MM.1S (cell line): ENCODE measurements around the gene NTN1.

ENCODE experiments used
- DNase-seq: peaks from one replicate; pipeline ENCODE4 v3.0.0-alpha.2; 2015
- H2AFZ ChIP-seq: fragments of 300-600 bp; sonication (generic); 2 replicates; pipeline ENCODE4 v1.6.0; 2016; ENCODE audit warnings: antibody characterized with exemption, low read length
- H3F3A ChIP-seq: fragments of 300-600 bp; sonication (generic); 2 replicates; pipeline ENCODE4 v1.6.1; 2016; ENCODE audit warnings: mild to moderate bottlenecking, antibody characterized with exemption, low read length, moderate library complexity, mixed read lengths; ENCODE audit not compliant: insufficient read depth
- H3K27ac ChIP-seq: fragments of 300-600 bp; sonication (generic); 2 replicates; pipeline ENCODE4 v1.5.1; 2016; ENCODE audit warnings: mild to moderate bottlenecking, low read length
- H3K27me3 ChIP-seq: fragments of 300-600 bp; sonication (generic); replicated peaks from 2 replicates; pipeline ENCODE4 v1.6.0; 2016; ENCODE audit warnings: low read length; ENCODE audit not compliant: insufficient read depth
- H3K36me3 ChIP-seq: fragments of 300-600 bp; sonication (generic); replicated peaks from 2 replicates; pipeline ENCODE4 v1.6.1; 2016; ENCODE audit warnings: mild to moderate bottlenecking, low read length, mixed read lengths; ENCODE audit not compliant: insufficient read depth
- H3K4me1 ChIP-seq: fragments of 300-600 bp; sonication (generic); 2 replicates; pipeline ENCODE4 v1.6.1; 2016; ENCODE audit warnings: low read length, mixed read lengths
- H3K4me2 ChIP-seq: fragments of 300-600 bp; sonication (generic); 2 replicates; pipeline ENCODE4 v1.6.0; 2016; ENCODE audit warnings: low read depth, low read length
- H3K4me3 ChIP-seq: fragments of 300-600 bp; sonication (generic); 2 replicates; pipeline ENCODE4 v1.5.1; 2016; ENCODE audit warnings: low read length, mixed read lengths
- H3K79me2 ChIP-seq: fragments of 300-600 bp; sonication (generic); 2 replicates; pipeline ENCODE4 v1.6.1; 2016; ENCODE audit warnings: mixed run types, low read length, mixed read lengths
- H3K9ac ChIP-seq: fragments of 300-600 bp; sonication (generic); 2 replicates; pipeline ENCODE4 v1.6.1; 2016; ENCODE audit warnings: low read length, mixed read lengths
- H3K9me2 ChIP-seq: fragments of 300-600 bp; sonication (generic); replicated peaks from 2 replicates; pipeline ENCODE4 v1.6.1; 2016; ENCODE audit warnings: mild to moderate bottlenecking, low read length, mixed read lengths; ENCODE audit not compliant: insufficient read depth
- H3K9me3 ChIP-seq: fragments of 300-600 bp; sonication (generic); replicated peaks from 2 replicates; pipeline ENCODE4 v1.6.1; 2016; ENCODE audit warnings: mild to moderate bottlenecking, low read length, mixed read lengths; ENCODE audit not compliant: insufficient read depth
- H4K20me1 ChIP-seq: fragments of 300-600 bp; sonication (generic); 2 replicates; pipeline ENCODE4 v1.6.1; 2016; ENCODE audit warnings: mild to moderate bottlenecking, low read length, moderate library complexity, mixed read lengths; ENCODE audit not compliant: insufficient read depth
- CTCF ChIP-seq: fragments of 300-600 bp; sonication (generic); IDR thresholded peaks from 2 replicates; pipeline ENCODE4 v1.5.1; 2016; ENCODE audit warnings: antibody characterized with exemption, low read length, mixed read lengths
- EZH2 ChIP-seq: fragments of 300-600 bp; sonication (generic); optimal IDR thresholded peaks from 2 replicates; pipeline ENCODE3; 2017; ENCODE audit warnings: low read depth, mild to moderate bottlenecking, antibody characterized with exemption, low read length, mixed read lengths
- EZH2phosphoT487 ChIP-seq: fragments of 300-600 bp; sonication (generic); IDR thresholded peaks from 2 replicates; pipeline ENCODE4 v1.6.1; 2018; ENCODE audit warnings: antibody characterized with exemption, low read length

Gene NTN1

DNA sequence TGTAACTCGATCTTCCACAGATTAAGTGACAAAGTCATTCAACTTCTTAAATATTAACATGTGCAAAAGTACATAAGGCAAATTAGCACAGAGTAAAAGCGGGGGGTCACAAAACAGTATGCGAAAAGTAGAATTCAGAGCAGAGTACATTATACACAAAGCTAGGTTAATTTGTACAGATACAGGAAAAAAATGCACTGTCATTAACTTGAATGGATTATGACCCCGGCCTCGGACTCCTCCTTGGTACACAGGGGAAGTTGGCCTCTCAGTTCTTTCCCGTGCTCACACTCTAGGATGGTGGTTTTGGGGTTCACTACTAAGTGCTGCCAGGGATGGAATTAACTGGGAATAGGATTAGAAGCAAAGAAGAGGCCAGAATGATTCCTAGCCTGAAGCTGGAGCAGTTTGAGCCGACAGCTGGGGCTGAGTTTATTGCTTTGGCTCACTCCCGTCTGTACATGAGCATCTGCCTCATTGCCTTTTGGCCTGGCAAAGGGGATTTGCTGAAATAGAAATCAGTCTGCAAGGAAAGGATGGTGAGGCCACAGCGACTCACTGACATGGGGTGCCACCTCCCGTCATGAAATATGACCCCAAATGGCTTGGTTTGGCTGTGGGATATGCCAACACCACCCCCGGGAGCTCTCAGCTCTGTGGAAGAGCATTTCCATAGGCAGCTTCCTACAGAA lies 23.6 kb downstream of the NTN1 start:
- H2AFZ ChIP-seq: no peak overlapping the region
- no peaks in the 10 kb centered on the region for H3K9me2 ChIP-seq
- no peaks in the 10 kb centered on the region for H3K36me3 ChIP-seq
- no peak overlapping the region for H3K27ac ChIP-seq
- no peak for DNase-seq
- TF ChIP-seq EZH2: no peak
- no peak for TF ChIP-seq EZH2phosphoT487
- no peak for TF ChIP-seq CTCF
- no peaks in the 10 kb centered on the region for H4K20me1 ChIP-seq
- no peak overlapping the region for H3K9ac ChIP-seq
- H3K4me2 ChIP-seq: no peak overlapping the region
- no peaks in the 10 kb centered on the region for H3F3A ChIP-seq
- H3K27me3 ChIP-seq: peaks cover 31% of the 10 kb centered on the region
- H3K4me3 ChIP-seq: no peak overlapping the region
- no peaks in the 10 kb centered on the region; the same call in 1 of the 2 replicates for H3K9me3 ChIP-seq
- H3K79me2 ChIP-seq: no peaks in the 10 kb centered on the region
- no peaks in the 10 kb centered on the region for H3K4me1 ChIP-seq

GRCh38 chr17:9050801-9051401 lies 29.6 kb downstream of the NTN1 start:
- H3K9me3 ChIP-seq: no peaks in the 10 kb centered on the region
- H3K9ac ChIP-seq: no peak overlapping the region
- peaks cover 23% of the 10 kb centered on the region; the same call in 1 of the 2 replicates for H3K27me3 ChIP-seq
- H3K4me2 ChIP-seq: no peak overlapping the region
- TF ChIP-seq CTCF (no peak), EZH2phosphoT487 (no peak), EZH2 (no peak)
- H2AFZ ChIP-seq: no peak overlapping the region
- no peaks in the 10 kb centered on the region for H3K36me3 ChIP-seq
- H4K20me1 ChIP-seq: no peaks in the 10 kb centered on the region
- no peaks in the 10 kb centered on the region for H3K9me2 ChIP-seq
- H3K4me3 ChIP-seq: no peak overlapping the region
- H3K27ac ChIP-seq: no peak overlapping the region
- no peaks in the 10 kb centered on the region for H3F3A ChIP-seq
- H3K79me2 ChIP-seq: no peaks in the 10 kb centered on the region
- no peak for DNase-seq
- no peaks in the 10 kb centered on the region for H3K4me1 ChIP-seq

- H3K27ac ChIP-seq: no peak overlapping the region
- H3K9me2 ChIP-seq: no peaks in the 10 kb centered on the region
- no peak overlapping the region for H3K4me2 ChIP-seq
- H3F3A ChIP-seq: no peaks in the 10 kb centered on the region
- no peaks in the 10 kb centered on the region for H3K4me1 ChIP-seq
- TF ChIP-seq CTCF (no peak), EZH2 (no peak), EZH2phosphoT487 (no peak)
- no peak overlapping the region for H3K9ac ChIP-seq
- H3K9me3 ChIP-seq: no peaks in the 10 kb centered on the region
- H2AFZ ChIP-seq: no peak overlapping the region
- H3K4me3 ChIP-seq: no peak overlapping the region
- peaks cover 17% of the 10 kb centered on the region; the same call in 1 of the 2 replicates for H3K27me3 ChIP-seq
- no peaks in the 10 kb centered on the region for H4K20me1 ChIP-seq
- no peaks in the 10 kb centered on the region for H3K36me3 ChIP-seq
- H3K79me2 ChIP-seq: no peaks in the 10 kb centered on the region
- DNase-seq: no peak
Observed at GRCh38 chr17:9051561-9051960, 30.3 kb downstream of the NTN1 start.
